Left ventricle myocardium inferior (tissue), 1 donor: Measurements from ENCODE around the gene HELZ. TPM values are rescaled to one million over a fixed set of nuclear protein-coding genes. Genes with fewer than 3 reads are reported as not detected.

ENCODE experiments used
- DNase-seq: peaks from one replicate; pipeline ENCODE4 v3.0.0-alpha.2; 2020
- H3K27ac ChIP-seq: fragments of 200-600 bp; replicated peaks from 2 replicates; pipeline ENCODE4 v1.8.0; 2021
- H3K27me3 ChIP-seq: fragments of 200-600 bp; 2 replicates; pipeline ENCODE4 v1.8.0; 2021; ENCODE audit warnings: low read depth
- H3K36me3 ChIP-seq: fragments of 200-600 bp; 2 replicates; pipeline ENCODE4 v1.8.0; 2021
- H3K4me1 ChIP-seq: fragments of 200-600 bp; 2 replicates; pipeline ENCODE4 v1.8.0; 2021
- H3K4me3 ChIP-seq: fragments of 200-600 bp; 2 replicates; pipeline ENCODE4 v1.8.0; 2021; ENCODE audit warnings: mild to moderate bottlenecking, moderate library complexity
- H3K9me3 ChIP-seq: fragments of 200-600 bp; replicated peaks from 2 replicates; pipeline ENCODE4 v1.8.0; 2021
- CTCF ChIP-seq: fragments of 200-600 bp; IDR thresholded peaks from 2 replicates; pipeline ENCODE4 v1.8.0; 2021; ENCODE audit warnings: antibody characterized with exemption, mild to moderate bottlenecking, borderline replicate concordance
- intact Hi-C: fragments of 100-400 bp; cut with micrococcal nuclease; formaldehyde crosslinking; loops from one replicate; pipeline ENCODE4 v1.11.0; 2022
- total RNA-seq: library from RNA; stranded (reverse); fragmentation: NEBNext Ultra II Directional; extraction: Animal tissue kit (Norgen Biotek cat#: 25700); gene quantifications from one replicate; pipeline ENCODE4 v1.2.1, GENCODE V29; 2021
- donor health status: DM: no; HTN: yes; CAD: no; lungs with severe emphysema.

HELZ gene
- total RNA-seq, 1 donor from 2014 or later = 36.7 TPM

GRCh38 chr17:67021196-67021595, 223.8 kb downstream of the HELZ start:
- DNase-seq = no peak
- Histone ChIP-seq H3K27me3 (peaks cover 11% of the 10 kb centered on the region), H3K9me3 (no peaks in the 10 kb centered on the region), H3K36me3 (no peaks in the 10 kb centered on the region), H3K27ac (no peak overlapping the region), H3K4me1 (no peaks in the 10 kb centered on the region), H3K4me3 (no peak overlapping the region)
- intact Hi-C loops = no loop called here
- TF ChIP-seq CTCF = no peak

Other genes with a start within 250 kb of the HELZ start
- gene CACNG1, start 200.6 kb downstream of the HELZ start, total RNA-seq = not detected
- 45.0 TPM for gene PSMD12, start 121.4 kb upstream of the HELZ start, total RNA-seq
- 8.1 TPM for gene PITPNC1, start 132.1 kb upstream of the HELZ start, total RNA-seq